K562 (cell line): ENCODE data around the gene KRTAP10-6. TPM values are rescaled to one million over a fixed set of nuclear protein-coding genes. Genes with fewer than 3 reads are reported as not detected.

Source experiments
- CREB3 ChIP-seq: fragments of 450-650 bp; conservative IDR thresholded peaks from 2 replicates; pipeline ENCODE4 v1.6.1; 2016; ENCODE audit warnings: missing genetic modification characterization, low read depth, mild to moderate bottlenecking, missing compliant biosample characterization, moderate library complexity
- CXXC5 ChIP-seq: fragments of 250-450 bp; sonication (Bioruptor Pico); IDR thresholded peaks from 2 replicates; pipeline ENCODE4 v1.8.0; 2022; ENCODE audit warnings: inconsistent platforms, mild to moderate bottlenecking, moderate library complexity
- DDX20 ChIP-seq: fragments of 450-650 bp; IDR thresholded peaks from 2 replicates; pipeline ENCODE4 v1.6.1; 2016; ENCODE audit warnings: missing genetic modification characterization, low read depth, mild to moderate bottlenecking, missing compliant biosample characterization, moderate library complexity
- JUND ChIP-seq, 2 experiments: IDR thresholded peaks; 2 replicates in 1 of 2; 3 replicates in 1 of 2; pipeline ENCODE4 v1.6.1; 2011; ENCODE audit warnings: borderline replicate concordance in 2 of 2, low read depth in 2 of 2, low read length in 2 of 2, improper control_type of control experiment in 1 of 2, missing biosample characterization in 1 of 2, missing genetic modification characterization in 1 of 2, missing genetic modification reagents in 1 of 2
- KLF16 ChIP-seq: IDR thresholded peaks from 2 replicates; pipeline ENCODE4 v1.6.1; 2016; ENCODE audit warnings: antibody characterized with exemption
- TARDBP ChIP-seq: fragments of 450-650 bp; IDR thresholded peaks from 2 replicates; pipeline ENCODE4 v1.6.1; 2016
- ZFX ChIP-seq: sonication (generic); formaldehyde crosslinking; IDR thresholded peaks from 2 replicates; pipeline ENCODE4 v1.8.0; 2022; ENCODE audit warnings: mild to moderate bottlenecking, missing genetic modification reagents, moderate library complexity
- ZNF408 ChIP-seq: fragments of 250-450 bp; sonication (Bioruptor Pico); IDR thresholded peaks from 2 replicates; pipeline ENCODE4 v1.4.0; 2020; ENCODE audit warnings: low read depth, mild to moderate bottlenecking, moderate library complexity
- ZNF511 ChIP-seq: sonication (generic); formaldehyde crosslinking; IDR thresholded peaks from 2 replicates; pipeline ENCODE4 v1.8.0; 2022; ENCODE audit warnings: mild to moderate bottlenecking, missing genetic modification reagents
- polyA plus RNA-seq, 8 experiments: library from polyadenylated mRNA; depleted of rRNA in 4 of 8; stranded (reverse) in 5 of 8; unstranded in 3 of 8; fragments of >200 nt; fragmentation: Nextera tagmentation in 2 of 8; fragmentation: Illumina TruSeq in 1 of 8; extraction: Ambion mirVana in 2 of 8; extraction: Trizol in 1 of 8; gene quantifications; 2 replicates each; pipeline versions ENCODE4 v1.2.1 to v1.2.3, GENCODE V29; 2011 to 2014; ENCODE audit warnings: inconsistent platforms in 1 of 8, missing spikeins in 1 of 8
- total RNA-seq, 7 experiments: library from RNA; depleted of rRNA in 6 of 7; stranded (reverse); fragments of >200 nt in 6 of 7; fragmentation: Illumina TruSeq in 2 of 7; extraction: Trizol in 2 of 7; gene quantifications; 2 replicates each; pipeline versions ENCODE4 v1.2.1 to v1.2.3, GENCODE V29; 2011 to 2021; ENCODE audit warnings: low replicate concordance in 1 of 7
- TF ChIP-seq, protein P1 (sequence below): sonication (generic); formaldehyde crosslinking; IDR thresholded peaks from 2 replicates; pipeline ENCODE4 v1.8.1; 2023; ENCODE audit warnings: mild to moderate bottlenecking, missing genetic modification reagents, moderate library complexity

The KRTAP10-6 gene
- total and polyA plus RNA-seq, 9 of the 15 experiments (the other 6 are each of a cell fraction or from before 2014, with no cell fraction given): not detected

GRCh38 chr21:44614161-44614631, 21.9 kb upstream of the KRTAP10-6 start (continued):
- no peak for TF ChIP-seq JUND (IDR thresholded peaks at IDR 0.05; ENCODE audit: borderline replicate concordance, low read depth, low read length)
- TF ChIP-seq JUND (tag; IDR thresholded peaks at IDR 0.05; ENCODE audit: borderline replicate concordance, low read depth, low read length): no peak
- no peak for TF ChIP-seq ZNF511
- TF ChIP-seq ZNF408 (CRISPR knock-in tag): no peak
- no peak for TF ChIP-seq ZFX
- no peak for TF ChIP-seq CREB3 (tag)
- no peak for TF ChIP-seq DDX20 (tag)
- TF ChIP-seq, protein P1, sequence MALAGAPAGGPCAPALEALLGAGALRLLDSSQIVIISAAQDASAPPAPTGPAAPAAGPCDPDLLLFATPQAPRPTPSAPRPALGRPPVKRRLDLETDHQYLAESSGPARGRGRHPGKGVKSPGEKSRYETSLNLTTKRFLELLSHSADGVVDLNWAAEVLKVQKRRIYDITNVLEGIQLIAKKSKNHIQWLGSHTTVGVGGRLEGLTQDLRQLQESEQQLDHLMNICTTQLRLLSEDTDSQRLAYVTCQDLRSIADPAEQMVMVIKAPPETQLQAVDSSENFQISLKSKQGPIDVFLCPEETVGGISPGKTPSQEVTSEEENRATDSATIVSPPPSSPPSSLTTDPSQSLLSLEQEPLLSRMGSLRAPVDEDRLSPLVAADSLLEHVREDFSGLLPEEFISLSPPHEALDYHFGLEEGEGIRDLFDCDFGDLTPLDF (CRISPR knock-in tag): no peak
- no peak for TF ChIP-seq TARDBP
- no peak for TF ChIP-seq CXXC5 (CRISPR knock-in tag)
- TF ChIP-seq KLF16: no peak
